HG03025 (cell line): ENCODE data around the gene NAT10.

Experiments used
- ATAC-seq: cut with Tn5 transposase; IDR thresholded peaks from one replicate; pipeline ENCODE4 v1.9.1; 2021; ENCODE audit warnings: mild to moderate bottlenecking, moderate library complexity; ENCODE audit not compliant: unreplicated experiment, low FRiP score

The NAT10 gene

GRCh38 chr11:34104680-34105078 lies 750 bp upstream of the NAT10 start:
- ATAC-seq: no peak

GRCh38 chr11:34105957-34106504 lies 602 bp downstream of the NAT10 start:
- peak; percentile 22 for ATAC-seq

- no peak for ATAC-seq
Observed at GRCh38 chr11:34111722-34112270, 6.4 kb downstream of the NAT10 start.

- ATAC-seq: no peak
Observed at GRCh38 chr11:34114014-34114413, 8.6 kb downstream of the NAT10 start.

DNA sequence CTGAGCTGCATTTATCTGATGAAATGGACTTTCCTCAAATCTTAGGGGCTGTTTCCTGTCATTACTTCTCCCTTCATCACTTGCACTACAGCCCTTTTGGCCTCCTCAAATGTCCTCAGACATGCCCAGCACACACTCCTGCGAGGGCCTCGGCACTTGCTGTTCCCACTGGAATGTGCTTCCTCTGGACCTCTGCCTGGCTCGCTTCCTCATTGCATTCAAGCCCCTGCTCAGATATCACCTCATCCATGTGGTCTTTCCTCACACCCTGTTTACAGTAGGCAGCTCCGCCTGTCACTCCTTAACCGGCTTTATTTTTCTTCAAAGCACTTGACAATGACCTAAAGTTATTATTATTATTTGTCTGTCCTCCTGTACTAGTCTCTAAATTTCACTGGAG lies 9.0 kb downstream of the NAT10 start:
- no peak for ATAC-seq

GRCh38 chr11:34120651-34121050 lies 15.2 kb downstream of the NAT10 start:
- no peak for ATAC-seq

- ATAC-seq: no peak
Observed at GRCh38 chr11:34124885-34125668, 19.6 kb downstream of the NAT10 start.

- no peak for ATAC-seq
Observed at GRCh38 chr11:34126959-34127848, 21.8 kb downstream of the NAT10 start.

DNA sequence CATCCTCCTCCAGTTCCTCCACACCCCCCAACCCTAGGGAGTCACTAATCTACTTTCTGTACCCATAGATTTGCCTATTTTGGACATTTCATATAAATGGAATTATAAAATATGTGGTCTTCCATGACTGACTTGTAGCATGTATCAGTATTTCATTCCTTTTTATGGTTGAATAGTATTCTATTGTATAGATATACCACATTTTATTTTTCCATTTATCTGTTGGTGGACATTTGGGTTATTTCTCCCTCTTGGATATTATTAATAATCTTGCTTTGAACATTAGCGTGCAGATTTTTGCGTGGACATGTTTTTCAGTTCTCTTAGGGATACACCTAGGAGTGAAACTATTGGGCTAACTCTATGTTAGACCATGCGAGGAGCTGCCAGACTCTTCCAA lies 23.4 kb downstream of the NAT10 start:
- no peak for ATAC-seq

GRCh38 chr11:34132261-34132965 lies 27.0 kb downstream of the NAT10 start:
- no peak for ATAC-seq

GRCh38 chr11:34134765-34135164 lies 29.3 kb downstream of the NAT10 start:
- peak; percentile 69 for ATAC-seq

- ATAC-seq: no peak
Observed at GRCh38 chr11:34135439-34135838, 30.0 kb downstream of the NAT10 start.

- ATAC-seq: no peak
Observed at GRCh38 chr11:34136420-34136819, 31.0 kb downstream of the NAT10 start.

GRCh38 chr11:34139346-34139745 lies 33.9 kb downstream of the NAT10 start:
- ATAC-seq: no peak

DNA sequence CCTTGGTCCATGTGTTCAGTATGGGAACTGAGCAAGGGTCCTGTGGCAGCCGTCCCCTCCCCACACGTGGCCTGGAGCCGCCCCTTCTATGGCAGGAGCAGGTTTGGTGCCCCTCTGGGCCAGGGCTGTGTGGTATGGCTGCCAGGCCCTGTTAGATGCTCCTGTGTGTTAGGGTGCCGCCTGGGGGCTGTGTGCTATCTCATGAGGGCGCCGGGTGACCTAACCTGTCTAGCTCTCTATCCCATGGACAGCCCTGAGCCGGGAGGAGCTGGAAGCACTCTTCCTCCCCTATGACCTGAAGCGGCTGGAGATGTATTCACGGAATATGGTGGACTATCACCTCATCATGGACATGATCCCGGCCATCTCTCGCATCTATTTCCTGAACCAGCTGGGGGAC lies 34.7 kb downstream of the NAT10 start:
- no peak for ATAC-seq

- no peak for ATAC-seq
Observed at GRCh38 chr11:34143048-34143447, 37.6 kb downstream of the NAT10 start.

DNA sequence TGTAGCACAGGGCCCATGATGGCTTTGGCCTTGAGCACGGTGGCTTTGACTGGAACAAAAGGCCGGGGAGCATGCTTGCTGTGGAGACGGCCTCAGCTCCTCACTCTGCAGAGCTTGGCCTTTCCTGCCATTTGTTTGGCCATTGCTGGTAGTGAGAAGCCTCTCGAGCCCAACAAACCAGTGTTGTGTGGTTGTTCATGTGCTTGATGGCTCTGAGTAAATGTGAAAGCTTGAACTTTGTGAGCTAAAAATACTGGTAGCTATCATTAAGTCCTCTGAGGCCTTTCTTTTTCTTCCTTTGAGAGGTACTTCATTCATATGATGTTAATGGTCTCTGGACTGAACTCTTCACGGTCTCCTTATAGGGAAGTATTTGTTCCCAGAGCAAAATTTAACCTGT lies 39.6 kb downstream of the NAT10 start:
- ATAC-seq: no peak

GRCh38 chr11:34145847-34146381 lies 40.5 kb downstream of the NAT10 start:
- peak; percentile 54 for ATAC-seq

GRCh38 chr11:34146411-34146810 lies 41.0 kb downstream of the NAT10 start:
- ATAC-seq: no peak

DNA sequence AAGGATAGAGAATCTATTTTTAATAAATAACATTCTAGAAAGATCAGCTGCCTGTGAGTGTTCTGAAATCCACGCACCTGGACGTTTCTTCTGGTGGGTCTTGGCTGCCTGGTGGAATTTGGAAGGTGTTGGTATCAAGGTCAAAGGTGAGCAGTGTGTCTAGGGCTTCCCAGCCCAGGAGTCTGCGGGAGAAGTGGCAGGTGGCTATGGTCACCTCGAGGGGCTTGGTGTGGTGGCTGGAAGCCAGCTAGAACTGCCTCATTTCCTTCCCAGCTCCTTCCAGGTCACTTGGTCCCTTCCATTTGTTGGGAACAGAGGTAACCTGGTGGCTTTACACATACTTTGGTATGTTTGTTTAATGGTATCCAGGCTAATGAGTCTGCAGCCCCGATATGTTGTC lies 41.4 kb downstream of the NAT10 start:
- no peak for ATAC-seq
